Endothelial cell of umbilical vein (primary cell): ENCODE data around the gene PROM1. TPM values are rescaled to one million over a fixed set of nuclear protein-coding genes. Genes with fewer than 3 reads are reported as not detected.

Experiments used
- BruUV-seq: library from RNA; stranded (reverse); fragments of 400-500 nt; replicated peaks from 2 replicates; lab custom pipeline; 2021; lab: Mats Ljungman, UMichigan
- CTCF ChIA-PET: fragments of 300-600, 350-600 bp; sonication (Branson Sonifier 250); formaldehyde crosslinking; loops from one replicate; lab custom pipeline; 2021; ENCODE audit warnings: antibody characterized with exemption, inconsistent platforms; lab: Charles Lee
- POLR2A ChIA-PET: fragments of 300-600, 350-600 bp; sonication (Branson Sonifier 250); formaldehyde crosslinking; loops from one replicate; lab custom pipeline; 2021; ENCODE audit warnings: antibody characterized with exemption, inconsistent platforms; lab: Charles Lee
- DNase-seq: peaks from one replicate; pipeline ENCODE4 v3.0.0-alpha.2; 2011; ENCODE audit warnings: low read depth, low spot score
- FAIRE-seq: peaks from 2 replicates; lab custom pipeline; 2011; peaks lifted over from hg19 to GRCh38; lab: Jason Lieb, UNC
- H2AFZ ChIP-seq: 2 replicates; pipeline ENCODE4 v1.6.0; 2012; ENCODE audit warnings: low read depth, low read length, control low read depth, inconsistent platforms
- H3K27ac ChIP-seq: 2 replicates; pipeline ENCODE4 v1.5.1; 2011; ENCODE audit warnings: low read depth, mild to moderate bottlenecking, control low read depth, low read length, moderate library complexity; ENCODE audit not compliant: insufficient read depth
- H3K27me3 ChIP-seq, 2 experiments: 2 replicates each; pipeline versions ENCODE4 v1.6.0 to v1.6.1; 2011; ENCODE audit warnings: low read length in 2 of 2, mixed read lengths in 1 of 2; ENCODE audit not compliant: control insufficient read depth in 2 of 2, insufficient read depth in 2 of 2
- H3K36me3 ChIP-seq, 2 experiments: 2 replicates in 1 of 2; 3 replicates in 1 of 2; pipeline ENCODE4 v1.5.1; 2011; ENCODE audit warnings: low read length in 2 of 2, mild to moderate bottlenecking in 1 of 2, moderate library complexity in 1 of 2; ENCODE audit not compliant: control insufficient read depth in 2 of 2, insufficient read depth in 2 of 2; ENCODE audit errors: extremely low read depth in 1 of 2
- H3K4me1 ChIP-seq: 3 replicates; pipeline ENCODE4 v1.5.1; 2011; ENCODE audit warnings: mild to moderate bottlenecking, low read length; ENCODE audit not compliant: control insufficient read depth, insufficient read depth; ENCODE audit errors: extremely low read depth
- H3K4me2 ChIP-seq: 2 replicates; pipeline ENCODE4 v1.6.1; 2011; ENCODE audit warnings: low read length, control low read depth, mixed read lengths; ENCODE audit not compliant: insufficient read depth
- H3K4me3 ChIP-seq, 3 experiments: fragments of 200-600 bp in 1 of 3; sonication (generic), shearing (Covaris generic) in 1 of 3; replicated peaks in 1 of 3; 2 replicates each; pipeline ENCODE4 v1.5.1; 2011 to 2016; ENCODE audit warnings: control low read depth in 3 of 3, low read length in 3 of 3, mild to moderate bottlenecking in 2 of 3, inconsistent platforms in 1 of 3, low read depth in 1 of 3, moderate library complexity in 1 of 3; ENCODE audit not compliant: insufficient read depth in 1 of 3
- H3K79me2 ChIP-seq: 2 replicates; pipeline ENCODE4 v1.6.0; 2012; ENCODE audit warnings: low read length, inconsistent platforms; ENCODE audit not compliant: control insufficient read depth, insufficient read depth
- H3K9ac ChIP-seq: replicated peaks from 2 replicates; pipeline ENCODE3; 2011; ENCODE audit warnings: low read length, control low read depth; ENCODE audit not compliant: insufficient read depth; ENCODE audit errors: extremely low read depth
- H3K9me1 ChIP-seq: replicated peaks from 3 replicates; pipeline ENCODE4 v1.6.0; 2011; ENCODE audit warnings: mild to moderate bottlenecking, low read length; ENCODE audit not compliant: control insufficient read depth, insufficient read depth; ENCODE audit errors: extremely low read depth
- H3K9me3 ChIP-seq: replicated peaks from 2 replicates; pipeline ENCODE4 v1.5.1; 2012; ENCODE audit warnings: low read length, inconsistent platforms; ENCODE audit not compliant: control insufficient read depth, insufficient read depth
- H4K20me1 ChIP-seq: replicated peaks from 2 replicates; pipeline ENCODE3; 2011; ENCODE audit warnings: mild to moderate bottlenecking, low read length; ENCODE audit not compliant: control insufficient read depth, insufficient read depth; ENCODE audit errors: extremely low read depth
- CTCF ChIP-seq, 2 donors: IDR thresholded peaks; 1 replicate in 1 of 2; 2 replicates in 1 of 2; pipeline ENCODE4 v1.5.1; 2011; ENCODE audit warnings: low read length in 2 of 2, mild to moderate bottlenecking in 2 of 2, moderate library complexity in 2 of 2, control low read depth in 1 of 2, inconsistent platforms in 1 of 2, low read depth in 1 of 2; ENCODE audit not compliant: insufficient read depth in 1 of 2; ENCODE audit errors: extremely low read depth in 1 of 2
- EZH2 ChIP-seq: IDR thresholded peaks from 2 replicates; pipeline ENCODE4 v1.6.1; 2012; ENCODE audit warnings: borderline replicate concordance, low read depth, mild to moderate bottlenecking, moderate library complexity, low read length, inconsistent platforms; ENCODE audit not compliant: severe bottlenecking
- FOS ChIP-seq: IDR thresholded peaks from 2 replicates; pipeline ENCODE4 v1.6.1; 2011; ENCODE audit warnings: mild to moderate bottlenecking, low read length, moderate library complexity, borderline replicate concordance; ENCODE audit not compliant: insufficient read depth
- GATA2 ChIP-seq: IDR thresholded peaks from 2 replicates; pipeline ENCODE4 v1.7.0; 2011; ENCODE audit warnings: low read depth, mild to moderate bottlenecking, moderate library complexity, mixed read lengths, low read length; ENCODE audit not compliant: insufficient read length, insufficient read depth
- JUN ChIP-seq: IDR thresholded peaks from 2 replicates; pipeline ENCODE4 v1.6.1; 2011; ENCODE audit warnings: borderline replicate concordance, low read depth; ENCODE audit not compliant: insufficient read length, insufficient read depth
- MAX ChIP-seq: IDR thresholded peaks from 2 replicates; pipeline ENCODE4 v1.6.1; 2011; ENCODE audit not compliant: insufficient read depth, insufficient read length
- MYC ChIP-seq: IDR thresholded peaks from one replicate; pipeline ENCODE4 v1.6.1; 2011; ENCODE audit warnings: mild to moderate bottlenecking, low read depth, low read length
- POLR2A ChIP-seq: IDR thresholded peaks from 2 replicates; pipeline ENCODE4 v1.6.1; 2012; ENCODE audit warnings: low read depth, mild to moderate bottlenecking, control low read depth, low read length
- POLR2AphosphoS5 ChIP-seq: IDR thresholded peaks from 2 replicates; pipeline ENCODE4 v1.6.1; 2012; ENCODE audit warnings: low read depth, mild to moderate bottlenecking, control low read depth, low read length, moderate library complexity; ENCODE audit not compliant: insufficient read depth
- dilution Hi-C: fragments of 300-500 bp; cut with MboI; formaldehyde crosslinking; loops from one replicate; pipeline ENCODE4 v1.15.0; 2019; ENCODE audit warnings: low sequenced_read_pairs; ENCODE audit not compliant: extremely low pct_ligation_motif_present
- intact Hi-C: fragments of 100-400 bp; cut with micrococcal nuclease; formaldehyde crosslinking; loops from one replicate; pipeline ENCODE4 v1.10.0; 2022
- polyA plus RNA-seq, 4 experiments: library from polyadenylated mRNA; depleted of rRNA in 3 of 4; stranded (reverse) in 3 of 4; unstranded in 1 of 4; fragments of >200 nt; gene quantifications; 2 replicates each; pipeline versions ENCODE4 v1.2.1 to v1.2.3, GENCODE V29; 2011 to 2012; ENCODE audit warnings: missing spikeins in 1 of 4
- total RNA-seq: library from RNA; stranded (reverse); gene quantifications from 2 replicates; pipeline ENCODE4 v1.2.3, GENCODE V29; 2021

PROM1 gene
- total and polyA plus RNA-seq, 2 donors (not counting 3 experiments of a cell fraction or from before 2014, with no cell fraction given): 0.36 to 1.7 TPM

GRCh38 chr4:16110661-16111290 lies 27.0 kb upstream of the PROM1 start:
- Histone ChIP-seq H3K36me3 (no peaks in the 10 kb centered on the region), H3K79me2 (no peaks in the 10 kb centered on the region), H3K4me3 (no peak overlapping the region), H3K4me1 (no peaks in the 10 kb centered on the region), H4K20me1 (no peaks in the 10 kb centered on the region), H3K27ac (no peak overlapping the region), H2AFZ (no peak overlapping the region), H3K27me3 (no peaks in the 10 kb centered on the region), H3K9ac (no peak overlapping the region), H3K9me3 (no peaks in the 10 kb centered on the region), H3K9me1 (no peaks in the 10 kb centered on the region), H3K4me2 (no peak overlapping the region)
- dilution Hi-C loops: no loop called here
- POLR2A ChIA-PET: no interaction called here
- DNase-seq: no peak
- no peak for FAIRE-seq
- no TSS peak for BruUV-seq
- intact Hi-C loops: no loop called here
- TF ChIP-seq POLR2AphosphoS5: no peak
- no peak for TF ChIP-seq CTCF (IDR thresholded peaks at IDR 0.05; ENCODE audit: extremely low read depth in 1 of 2, insufficient read depth in 1 of 2, low read depth in 1 of 2, low read length in 2 of 2)
- no peak for TF ChIP-seq GATA2
- no peak for TF ChIP-seq JUN
- no peak for TF ChIP-seq FOS
- no peak for TF ChIP-seq POLR2A
- no peak for TF ChIP-seq MYC
- no peak for TF ChIP-seq EZH2
- no peak for TF ChIP-seq MAX
- CTCF ChIA-PET: no interaction called here
